GM23338 (cell line): ENCODE measurements around the gene ING3. TPM values are rescaled to one million over a fixed set of nuclear protein-coding genes. Genes with fewer than 3 reads are reported as not detected.

Source experiments
- ATAC-seq: fragments of 200-7000 bp; cut with Tn5 transposase; 3 replicates; pipeline ENCODE4 v1.9.1; 2020
- DNase-seq: peaks from one replicate; pipeline ENCODE4 v3.0.0-alpha.2; 2015; ENCODE audit warnings: low spot score
- H2AFZ ChIP-seq: fragments of 200-600 bp; sonication (generic); 2 replicates; pipeline ENCODE4 v1.8.0; 2016; ENCODE audit warnings: antibody characterized with exemption, mild to moderate bottlenecking, moderate library complexity
- H3F3A ChIP-seq: fragments of 200-600 bp; sonication (generic); replicated peaks from 2 replicates; pipeline ENCODE4 v1.8.0; 2017; ENCODE audit warnings: antibody characterized with exemption, mixed run types, low read depth
- H3K27ac ChIP-seq: fragments of 200-600 bp; sonication (generic); 2 replicates; pipeline ENCODE4 v1.6.1; 2016; ENCODE audit warnings: low read depth
- H3K27me3 ChIP-seq: fragments of 200-600 bp; sonication (generic); 2 replicates; pipeline ENCODE4 v1.8.0; 2016; ENCODE audit warnings: mild to moderate bottlenecking, mixed run types, moderate library complexity; ENCODE audit not compliant: insufficient read depth
- H3K36me3 ChIP-seq: fragments of 200-600 bp; sonication (generic); 2 replicates; pipeline ENCODE4 v1.8.0; 2016; ENCODE audit warnings: mild to moderate bottlenecking; ENCODE audit not compliant: insufficient read depth
- H3K4me1 ChIP-seq: fragments of 200-600 bp; sonication (generic); 2 replicates; pipeline ENCODE4 v1.8.0; 2016; ENCODE audit warnings: mild to moderate bottlenecking, moderate library complexity; ENCODE audit not compliant: insufficient read depth
- H3K4me2 ChIP-seq: fragments of 200-600 bp; sonication (generic); 2 replicates; pipeline ENCODE4 v1.7.1; 2017; ENCODE audit warnings: mixed run types
- H3K4me3 ChIP-seq: fragments of 200-600 bp; sonication (generic); 2 replicates; pipeline ENCODE4 v1.6.1; 2016; ENCODE audit warnings: mixed run types
- H3K79me2 ChIP-seq: fragments of 200-600 bp; sonication (generic); replicated peaks from 2 replicates; pipeline ENCODE4 v1.8.0; 2017; ENCODE audit warnings: mild to moderate bottlenecking; ENCODE audit not compliant: insufficient read depth
- H3K9me2 ChIP-seq: fragments of 200-600 bp; sonication (generic); 2 replicates; pipeline ENCODE4 v1.8.0; 2017; ENCODE audit not compliant: insufficient read depth
- H4K20me1 ChIP-seq: fragments of 200-600 bp; sonication (generic); replicated peaks from 2 replicates; pipeline ENCODE4 v1.8.0; 2017; ENCODE audit warnings: mild to moderate bottlenecking; ENCODE audit not compliant: insufficient read depth
- H3K27ac Mint-ChIP-seq: 2 replicates; pipeline ENCODE4 v1.8.0; 2020; ENCODE audit warnings: inconsistent platforms, mild to moderate bottlenecking, moderate library complexity, mixed read lengths
- H3K27me3 Mint-ChIP-seq: 3 replicates; pipeline ENCODE4 v1.8.0; 2022; ENCODE audit warnings: low read depth, mild to moderate bottlenecking, moderate library complexity, mixed read lengths, inconsistent platforms; ENCODE audit not compliant: insufficient read depth, poor library complexity
- H3K36me3 Mint-ChIP-seq: 3 replicates; pipeline ENCODE4 v1.8.0; 2021; ENCODE audit warnings: low read depth, mild to moderate bottlenecking, inconsistent platforms, moderate library complexity, mixed read lengths
- H3K4me1 Mint-ChIP-seq: 3 replicates; pipeline ENCODE4 v1.8.0; 2020; ENCODE audit warnings: mild to moderate bottlenecking, inconsistent platforms, mixed read lengths
- H3K4me3 Mint-ChIP-seq: 3 replicates; pipeline ENCODE4 v1.8.0; 2021; ENCODE audit warnings: moderate library complexity, mild to moderate bottlenecking, inconsistent platforms, mixed read lengths
- H3K9me3 Mint-ChIP-seq: 3 replicates; pipeline ENCODE4 v1.8.0; 2020; ENCODE audit warnings: moderate library complexity, mild to moderate bottlenecking, inconsistent platforms, mixed read lengths
- CREB1 ChIP-seq: fragments of 250-450 bp; sonication (Bioruptor Pico); IDR thresholded peaks from 2 replicates; pipeline ENCODE4 v1.5.0; 2020; ENCODE audit warnings: low read depth, mild to moderate bottlenecking, moderate library complexity
- EZH2 ChIP-seq: fragments of 200-600 bp; sonication (generic); IDR thresholded peaks from one replicate; pipeline ENCODE4 v1.8.0; 2017; ENCODE audit warnings: antibody characterized with exemption, mild to moderate bottlenecking, low read depth; ENCODE audit not compliant: unreplicated experiment
- EZH2phosphoT487 ChIP-seq: fragments of 200-600 bp; sonication (generic); IDR thresholded peaks from one replicate; pipeline ENCODE4 v1.8.1; 2018; ENCODE audit warnings: antibody characterized with exemption; ENCODE audit not compliant: unreplicated experiment
- JUNB ChIP-seq: IDR thresholded peaks from one replicate; pipeline ENCODE4 v1.6.1; 2016; ENCODE audit warnings: antibody characterized with exemption; ENCODE audit not compliant: unreplicated experiment
- NANOG ChIP-seq: IDR thresholded peaks from 2 replicates; pipeline ENCODE4 v1.6.1; 2016; ENCODE audit warnings: antibody characterized with exemption, borderline replicate concordance
- POLR2AphosphoS5 ChIP-seq: IDR thresholded peaks from 2 replicates; pipeline ENCODE4 v1.6.1; 2016; ENCODE audit warnings: antibody characterized with exemption, low read depth
- STAT1 ChIP-seq: IDR thresholded peaks from one replicate; pipeline ENCODE4 v1.6.1; 2016; ENCODE audit warnings: antibody characterized with exemption; ENCODE audit not compliant: unreplicated experiment
- ZNF114 ChIP-seq: fragments of 250-450 bp; sonication (Bioruptor Pico); IDR thresholded peaks from 2 replicates; pipeline ENCODE4 v1.5.0; 2020; ENCODE audit warnings: mild to moderate bottlenecking, moderate library complexity
- ZNF331 ChIP-seq: fragments of 250-450 bp; sonication (Bioruptor Pico); IDR thresholded peaks from 2 replicates; pipeline ENCODE4 v1.5.0; 2020; ENCODE audit warnings: low read depth, mild to moderate bottlenecking, moderate library complexity
- polyA plus RNA-seq: library from polyadenylated mRNA; unstranded; fragments of >200 nt; fragmentation: Nextera tagmentation; extraction: Ambion mirVana; gene quantifications from 2 replicates; pipeline ENCODE4 v1.2.1, GENCODE V29; 2016
- total RNA-seq: library from RNA; depleted of rRNA; stranded (reverse); fragments of >200 nt; shearing (Covaris generic); gene quantifications from 2 replicates; pipeline ENCODE4 v1.2.3, GENCODE V29; 2014
- TF ChIP-seq, protein P1 (sequence below): IDR thresholded peaks from one replicate; pipeline ENCODE4 v1.6.1; 2018; ENCODE audit warnings: antibody characterized with exemption; ENCODE audit not compliant: unreplicated experiment
- TF ChIP-seq, protein P2 (sequence below): IDR thresholded peaks from 2 replicates; pipeline ENCODE4 v1.6.1; 2016; ENCODE audit warnings: antibody characterized with exemption
- TF ChIP-seq, protein P3 (sequence below): fragments of 250-450 bp; sonication (Bioruptor Pico); IDR thresholded peaks from 2 replicates; pipeline ENCODE4 v1.5.0; 2020; ENCODE audit warnings: mild to moderate bottlenecking, moderate library complexity
- TF ChIP-seq, protein P4 (sequence below), 2 experiments: fragments of 200-600 bp in 1 of 2; sonication (generic) in 1 of 2; conservative IDR thresholded peaks; 2 replicates each; pipeline versions ENCODE4 v1.5.1 to v1.6.1; 2016 to 2017; ENCODE audit warnings: antibody characterized with exemption in 2 of 2, low read depth in 2 of 2, mild to moderate bottlenecking in 2 of 2, moderate library complexity in 1 of 2

Gene ING3
- total and polyA plus RNA-seq, 2 experiments from 2014 or later, result 17.8 to 26.2 TPM

DNA sequence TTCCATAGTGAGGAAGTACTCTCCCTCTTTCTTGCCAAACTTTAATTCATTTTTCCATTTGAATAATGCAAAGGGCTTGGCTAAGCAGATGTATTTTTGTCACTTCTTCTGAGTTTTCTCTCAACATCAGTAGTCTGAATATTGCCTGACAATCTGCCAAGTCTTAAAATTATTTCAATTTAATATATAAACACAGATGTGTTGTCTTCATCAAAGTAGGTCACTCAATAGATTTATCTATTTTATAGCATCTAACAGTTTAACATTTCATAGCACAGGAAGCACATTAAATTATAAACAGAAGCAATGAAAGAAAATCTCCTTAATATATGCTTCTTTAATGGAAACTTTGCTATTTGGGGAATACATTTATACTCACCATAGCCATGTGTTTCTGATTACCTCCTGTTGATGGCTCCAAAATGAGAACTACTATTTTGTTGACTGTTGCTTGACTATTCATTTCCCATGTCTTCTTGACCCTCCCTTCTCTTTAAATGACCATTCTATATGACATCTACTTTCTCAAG lies 42.5 kb downstream of the ING3 start:
- Histone ChIP-seq H3K27ac (no peak overlapping the region), H3K4me2 (no peak overlapping the region), H3K4me3 (no peak overlapping the region), H3K4me1 (peaks cover 4% of the 10 kb centered on the region), H3K79me2 (no peaks in the 10 kb centered on the region), H3K9me2 (no peaks in the 10 kb centered on the region), H3K27me3 (peaks cover 14% of the 10 kb centered on the region), H4K20me1 (no peaks in the 10 kb centered on the region), H3F3A (no peaks in the 10 kb centered on the region), H3K36me3 (no peaks in the 10 kb centered on the region), H2AFZ (no peak overlapping the region)
- no peak overlapping the region for H3K4me3 Mint-ChIP-seq
- no peak for ATAC-seq
- no peak overlapping the region for H3K27ac Mint-ChIP-seq
- DNase-seq, result no peak
- H3K4me1 Mint-ChIP-seq, result peaks cover 5% of the 10 kb centered on the region; the same call in 2 of the 3 replicates
- H3K36me3 Mint-ChIP-seq, result no peaks in the 10 kb centered on the region
- peaks cover 11% of the 10 kb centered on the region for H3K27me3 Mint-ChIP-seq
- TF ChIP-seq ZNF331 (CRISPR knock-in tag) (no peak), STAT1 (no peak), CREB1 (CRISPR knock-in tag) (no peak), POLR2AphosphoS5 (no peak), EZH2 (no peak), ZNF114 (CRISPR knock-in tag) (no peak), JUNB (no peak), EZH2phosphoT487 (no peak), NANOG (no peak)
- TF ChIP-seq, protein P1, sequence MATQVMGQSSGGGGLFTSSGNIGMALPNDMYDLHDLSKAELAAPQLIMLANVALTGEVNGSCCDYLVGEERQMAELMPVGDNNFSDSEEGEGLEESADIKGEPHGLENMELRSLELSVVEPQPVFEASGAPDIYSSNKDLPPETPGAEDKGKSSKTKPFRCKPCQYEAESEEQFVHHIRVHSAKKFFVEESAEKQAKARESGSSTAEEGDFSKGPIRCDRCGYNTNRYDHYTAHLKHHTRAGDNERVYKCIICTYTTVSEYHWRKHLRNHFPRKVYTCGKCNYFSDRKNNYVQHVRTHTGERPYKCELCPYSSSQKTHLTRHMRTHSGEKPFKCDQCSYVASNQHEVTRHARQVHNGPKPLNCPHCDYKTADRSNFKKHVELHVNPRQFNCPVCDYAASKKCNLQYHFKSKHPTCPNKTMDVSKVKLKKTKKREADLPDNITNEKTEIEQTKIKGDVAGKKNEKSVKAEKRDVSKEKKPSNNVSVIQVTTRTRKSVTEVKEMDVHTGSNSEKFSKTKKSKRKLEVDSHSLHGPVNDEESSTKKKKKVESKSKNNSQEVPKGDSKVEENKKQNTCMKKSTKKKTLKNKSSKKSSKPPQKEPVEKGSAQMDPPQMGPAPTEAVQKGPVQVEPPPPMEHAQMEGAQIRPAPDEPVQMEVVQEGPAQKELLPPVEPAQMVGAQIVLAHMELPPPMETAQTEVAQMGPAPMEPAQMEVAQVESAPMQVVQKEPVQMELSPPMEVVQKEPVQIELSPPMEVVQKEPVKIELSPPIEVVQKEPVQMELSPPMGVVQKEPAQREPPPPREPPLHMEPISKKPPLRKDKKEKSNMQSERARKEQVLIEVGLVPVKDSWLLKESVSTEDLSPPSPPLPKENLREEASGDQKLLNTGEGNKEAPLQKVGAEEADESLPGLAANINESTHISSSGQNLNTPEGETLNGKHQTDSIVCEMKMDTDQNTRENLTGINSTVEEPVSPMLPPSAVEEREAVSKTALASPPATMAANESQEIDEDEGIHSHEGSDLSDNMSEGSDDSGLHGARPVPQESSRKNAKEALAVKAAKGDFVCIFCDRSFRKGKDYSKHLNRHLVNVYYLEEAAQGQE, result no peak
- TF ChIP-seq, protein P2, sequence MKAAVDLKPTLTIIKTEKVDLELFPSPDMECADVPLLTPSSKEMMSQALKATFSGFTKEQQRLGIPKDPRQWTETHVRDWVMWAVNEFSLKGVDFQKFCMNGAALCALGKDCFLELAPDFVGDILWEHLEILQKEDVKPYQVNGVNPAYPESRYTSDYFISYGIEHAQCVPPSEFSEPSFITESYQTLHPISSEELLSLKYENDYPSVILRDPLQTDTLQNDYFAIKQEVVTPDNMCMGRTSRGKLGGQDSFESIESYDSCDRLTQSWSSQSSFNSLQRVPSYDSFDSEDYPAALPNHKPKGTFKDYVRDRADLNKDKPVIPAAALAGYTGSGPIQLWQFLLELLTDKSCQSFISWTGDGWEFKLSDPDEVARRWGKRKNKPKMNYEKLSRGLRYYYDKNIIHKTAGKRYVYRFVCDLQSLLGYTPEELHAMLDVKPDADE, result no peak
- TF ChIP-seq, protein P3, sequence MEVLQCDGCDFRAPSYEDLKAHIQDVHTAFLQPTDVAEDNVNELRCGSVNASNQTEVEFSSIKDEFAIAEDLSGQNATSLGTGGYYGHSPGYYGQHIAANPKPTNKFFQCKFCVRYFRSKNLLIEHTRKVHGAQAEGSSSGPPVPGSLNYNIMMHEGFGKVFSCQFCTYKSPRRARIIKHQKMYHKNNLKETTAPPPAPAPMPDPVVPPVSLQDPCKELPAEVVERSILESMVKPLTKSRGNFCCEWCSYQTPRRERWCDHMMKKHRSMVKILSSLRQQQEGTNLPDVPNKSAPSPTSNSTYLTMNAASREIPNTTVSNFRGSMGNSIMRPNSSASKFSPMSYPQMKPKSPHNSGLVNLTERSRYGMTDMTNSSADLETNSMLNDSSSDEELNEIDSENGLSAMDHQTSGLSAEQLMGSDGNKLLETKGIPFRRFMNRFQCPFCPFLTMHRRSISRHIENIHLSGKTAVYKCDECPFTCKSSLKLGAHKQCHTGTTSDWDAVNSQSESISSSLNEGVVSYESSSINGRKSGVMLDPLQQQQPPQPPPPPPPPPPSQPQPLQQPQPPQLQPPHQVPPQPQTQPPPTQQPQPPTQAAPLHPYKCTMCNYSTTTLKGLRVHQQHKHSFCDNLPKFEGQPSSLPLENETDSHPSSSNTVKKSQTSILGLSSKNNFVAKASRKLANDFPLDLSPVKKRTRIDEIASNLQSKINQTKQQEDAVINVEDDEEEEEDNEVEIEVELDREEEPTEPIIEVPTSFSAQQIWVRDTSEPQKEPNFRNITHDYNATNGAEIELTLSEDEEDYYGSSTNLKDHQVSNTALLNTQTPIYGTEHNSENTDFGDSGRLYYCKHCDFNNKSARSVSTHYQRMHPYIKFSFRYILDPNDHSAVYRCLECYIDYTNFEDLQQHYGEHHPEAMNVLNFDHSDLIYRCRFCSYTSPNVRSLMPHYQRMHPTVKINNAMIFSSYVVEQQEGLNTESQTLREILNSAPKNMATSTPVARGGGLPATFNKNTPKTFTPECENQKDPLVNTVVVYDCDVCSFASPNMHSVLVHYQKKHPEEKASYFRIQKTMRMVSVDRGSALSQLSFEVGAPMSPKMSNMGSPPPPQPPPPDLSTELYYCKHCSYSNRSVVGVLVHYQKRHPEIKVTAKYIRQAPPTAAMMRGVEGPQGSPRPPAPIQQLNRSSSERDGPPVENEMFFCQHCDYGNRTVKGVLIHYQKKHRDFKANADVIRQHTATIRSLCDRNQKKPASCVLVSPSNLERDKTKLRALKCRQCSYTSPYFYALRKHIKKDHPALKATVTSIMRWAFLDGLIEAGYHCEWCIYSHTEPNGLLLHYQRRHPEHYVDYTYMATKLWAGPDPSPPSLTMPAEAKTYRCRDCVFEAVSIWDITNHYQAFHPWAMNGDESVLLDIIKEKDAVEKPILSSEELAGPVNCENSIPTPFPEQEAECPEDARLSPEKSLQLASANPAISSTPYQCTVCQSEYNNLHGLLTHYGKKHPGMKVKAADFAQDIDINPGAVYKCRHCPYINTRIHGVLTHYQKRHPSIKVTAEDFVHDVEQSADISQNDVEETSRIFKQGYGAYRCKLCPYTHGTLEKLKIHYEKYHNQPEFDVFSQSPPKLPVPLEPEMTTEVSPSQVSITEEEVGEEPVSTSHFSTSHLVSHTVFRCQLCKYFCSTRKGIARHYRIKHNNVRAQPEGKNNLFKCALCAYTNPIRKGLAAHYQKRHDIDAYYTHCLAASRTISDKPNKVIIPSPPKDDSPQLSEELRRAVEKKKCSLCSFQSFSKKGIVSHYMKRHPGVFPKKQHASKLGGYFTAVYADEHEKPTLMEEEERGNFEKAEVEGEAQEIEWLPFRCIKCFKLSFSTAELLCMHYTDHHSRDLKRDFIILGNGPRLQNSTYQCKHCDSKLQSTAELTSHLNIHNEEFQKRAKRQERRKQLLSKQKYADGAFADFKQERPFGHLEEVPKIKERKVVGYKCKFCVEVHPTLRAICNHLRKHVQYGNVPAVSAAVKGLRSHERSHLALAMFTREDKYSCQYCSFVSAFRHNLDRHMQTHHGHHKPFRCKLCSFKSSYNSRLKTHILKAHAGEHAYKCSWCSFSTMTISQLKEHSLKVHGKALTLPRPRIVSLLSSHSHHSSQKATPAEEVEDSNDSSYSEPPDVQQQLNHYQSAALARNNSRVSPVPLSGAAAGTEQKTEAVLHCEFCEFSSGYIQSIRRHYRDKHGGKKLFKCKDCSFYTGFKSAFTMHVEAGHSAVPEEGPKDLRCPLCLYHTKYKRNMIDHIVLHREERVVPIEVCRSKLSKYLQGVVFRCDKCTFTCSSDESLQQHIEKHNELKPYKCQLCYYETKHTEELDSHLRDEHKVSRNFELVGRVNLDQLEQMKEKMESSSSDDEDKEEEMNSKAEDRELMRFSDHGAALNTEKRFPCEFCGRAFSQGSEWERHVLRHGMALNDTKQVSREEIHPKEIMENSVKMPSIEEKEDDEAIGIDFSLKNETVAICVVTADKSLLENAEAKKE (CRISPR knock-in tag), result no peak
- TF ChIP-seq, protein P4, sequence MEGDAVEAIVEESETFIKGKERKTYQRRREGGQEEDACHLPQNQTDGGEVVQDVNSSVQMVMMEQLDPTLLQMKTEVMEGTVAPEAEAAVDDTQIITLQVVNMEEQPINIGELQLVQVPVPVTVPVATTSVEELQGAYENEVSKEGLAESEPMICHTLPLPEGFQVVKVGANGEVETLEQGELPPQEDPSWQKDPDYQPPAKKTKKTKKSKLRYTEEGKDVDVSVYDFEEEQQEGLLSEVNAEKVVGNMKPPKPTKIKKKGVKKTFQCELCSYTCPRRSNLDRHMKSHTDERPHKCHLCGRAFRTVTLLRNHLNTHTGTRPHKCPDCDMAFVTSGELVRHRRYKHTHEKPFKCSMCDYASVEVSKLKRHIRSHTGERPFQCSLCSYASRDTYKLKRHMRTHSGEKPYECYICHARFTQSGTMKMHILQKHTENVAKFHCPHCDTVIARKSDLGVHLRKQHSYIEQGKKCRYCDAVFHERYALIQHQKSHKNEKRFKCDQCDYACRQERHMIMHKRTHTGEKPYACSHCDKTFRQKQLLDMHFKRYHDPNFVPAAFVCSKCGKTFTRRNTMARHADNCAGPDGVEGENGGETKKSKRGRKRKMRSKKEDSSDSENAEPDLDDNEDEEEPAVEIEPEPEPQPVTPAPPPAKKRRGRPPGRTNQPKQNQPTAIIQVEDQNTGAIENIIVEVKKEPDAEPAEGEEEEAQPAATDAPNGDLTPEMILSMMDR (conservative IDR thresholded peaks at IDR 0.05; ENCODE audit: low read depth in 2 of 2), result no peak
- no peaks in the 10 kb centered on the region for H3K9me3 Mint-ChIP-seq
